ENCODE data around the gene TCF4. TPM values are rescaled to one million over a fixed set of nuclear protein-coding genes. Genes with fewer than 3 reads are reported as not detected.

Gene TCF4
- total RNA-seq, 1 donor, result 84.6 TPM

DNA sequence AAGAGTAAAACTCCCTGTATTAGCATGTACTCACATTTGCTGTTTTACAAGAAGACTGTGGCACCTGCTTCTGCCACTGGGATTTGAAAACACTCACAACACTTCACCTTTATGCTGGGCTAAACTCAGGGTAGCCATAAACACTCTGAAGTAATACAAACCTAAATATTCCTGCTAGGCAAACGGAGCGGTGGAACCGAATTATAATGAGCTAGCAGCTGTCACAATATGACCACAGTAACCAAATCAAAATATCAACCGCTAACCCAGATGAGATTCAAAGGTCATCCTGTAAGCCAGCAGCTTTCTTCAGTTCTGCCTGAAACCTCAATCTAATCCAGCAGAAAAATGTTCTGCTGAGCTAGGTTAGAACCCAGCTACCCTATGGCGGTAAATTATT lies 132.1 kb downstream of the TCF4 start:
- TF ChIP-seq, protein P1, sequence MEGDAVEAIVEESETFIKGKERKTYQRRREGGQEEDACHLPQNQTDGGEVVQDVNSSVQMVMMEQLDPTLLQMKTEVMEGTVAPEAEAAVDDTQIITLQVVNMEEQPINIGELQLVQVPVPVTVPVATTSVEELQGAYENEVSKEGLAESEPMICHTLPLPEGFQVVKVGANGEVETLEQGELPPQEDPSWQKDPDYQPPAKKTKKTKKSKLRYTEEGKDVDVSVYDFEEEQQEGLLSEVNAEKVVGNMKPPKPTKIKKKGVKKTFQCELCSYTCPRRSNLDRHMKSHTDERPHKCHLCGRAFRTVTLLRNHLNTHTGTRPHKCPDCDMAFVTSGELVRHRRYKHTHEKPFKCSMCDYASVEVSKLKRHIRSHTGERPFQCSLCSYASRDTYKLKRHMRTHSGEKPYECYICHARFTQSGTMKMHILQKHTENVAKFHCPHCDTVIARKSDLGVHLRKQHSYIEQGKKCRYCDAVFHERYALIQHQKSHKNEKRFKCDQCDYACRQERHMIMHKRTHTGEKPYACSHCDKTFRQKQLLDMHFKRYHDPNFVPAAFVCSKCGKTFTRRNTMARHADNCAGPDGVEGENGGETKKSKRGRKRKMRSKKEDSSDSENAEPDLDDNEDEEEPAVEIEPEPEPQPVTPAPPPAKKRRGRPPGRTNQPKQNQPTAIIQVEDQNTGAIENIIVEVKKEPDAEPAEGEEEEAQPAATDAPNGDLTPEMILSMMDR (IDR thresholded peaks at IDR 0.05; ENCODE audit: insufficient read depth, low read depth, low read length), result no peak
- H3K4me3 ChIP-seq (ENCODE audit: low read depth, low read length), result no peak overlapping the region
- DNase-seq (ENCODE audit: low read depth), result no peak

DNA sequence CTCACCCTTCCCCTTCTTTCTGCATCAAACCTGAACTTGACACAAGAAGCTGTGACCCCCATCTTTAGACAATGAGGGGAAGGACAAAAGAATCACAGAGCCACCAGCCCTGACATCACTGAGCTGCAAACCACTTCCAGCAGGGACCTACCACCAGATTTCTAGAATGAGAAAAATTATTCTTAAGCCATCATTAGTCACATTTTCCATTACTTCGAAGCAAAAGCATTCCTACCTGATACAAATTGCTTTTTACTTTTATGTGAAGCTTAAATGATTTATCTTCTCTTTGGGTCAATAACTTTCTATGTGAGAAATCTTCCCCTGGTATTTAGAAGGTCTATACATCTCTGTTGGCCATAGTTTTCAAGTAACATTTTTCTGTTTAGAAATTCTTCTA lies 134.8 kb downstream of the TCF4 start:
- TF ChIP-seq, protein P1 (IDR thresholded peaks at IDR 0.05; ENCODE audit: insufficient read depth, low read depth, low read length), result no peak
- no peak for DNase-seq (ENCODE audit: low read depth)
- H3K4me3 ChIP-seq (ENCODE audit: low read depth, low read length), result no peak overlapping the region

DNA sequence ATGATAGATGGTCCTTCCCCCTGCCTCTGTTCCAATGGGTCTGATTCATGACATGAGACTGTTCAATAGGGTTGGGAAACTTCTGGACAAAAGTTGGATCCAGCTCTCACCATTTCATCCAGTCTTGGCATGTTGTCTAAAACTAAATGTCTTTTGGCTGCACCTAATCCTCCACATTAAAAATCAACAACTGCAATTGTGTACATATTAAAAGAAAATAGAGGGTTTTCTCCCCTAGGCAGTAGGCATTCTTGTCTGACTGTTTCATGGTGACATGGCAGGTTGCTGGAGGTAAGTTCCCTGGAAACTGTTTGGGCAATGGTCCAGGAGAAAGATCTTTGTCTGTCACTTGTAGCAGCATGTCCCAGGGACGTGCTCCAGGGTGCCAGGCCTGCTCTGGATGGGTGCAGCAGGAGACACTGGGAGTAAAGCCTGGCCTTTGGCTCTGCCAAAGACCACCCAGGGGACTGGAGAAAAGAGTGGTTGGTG lies 135.8 kb downstream of the TCF4 start:
- no peak overlapping the region for H3K4me3 ChIP-seq (ENCODE audit: low read depth, low read length)
- TF ChIP-seq, protein P1 (IDR thresholded peaks at IDR 0.05; ENCODE audit: insufficient read depth, low read depth, low read length), result no peak
- no peak for DNase-seq (ENCODE audit: low read depth)

DNA sequence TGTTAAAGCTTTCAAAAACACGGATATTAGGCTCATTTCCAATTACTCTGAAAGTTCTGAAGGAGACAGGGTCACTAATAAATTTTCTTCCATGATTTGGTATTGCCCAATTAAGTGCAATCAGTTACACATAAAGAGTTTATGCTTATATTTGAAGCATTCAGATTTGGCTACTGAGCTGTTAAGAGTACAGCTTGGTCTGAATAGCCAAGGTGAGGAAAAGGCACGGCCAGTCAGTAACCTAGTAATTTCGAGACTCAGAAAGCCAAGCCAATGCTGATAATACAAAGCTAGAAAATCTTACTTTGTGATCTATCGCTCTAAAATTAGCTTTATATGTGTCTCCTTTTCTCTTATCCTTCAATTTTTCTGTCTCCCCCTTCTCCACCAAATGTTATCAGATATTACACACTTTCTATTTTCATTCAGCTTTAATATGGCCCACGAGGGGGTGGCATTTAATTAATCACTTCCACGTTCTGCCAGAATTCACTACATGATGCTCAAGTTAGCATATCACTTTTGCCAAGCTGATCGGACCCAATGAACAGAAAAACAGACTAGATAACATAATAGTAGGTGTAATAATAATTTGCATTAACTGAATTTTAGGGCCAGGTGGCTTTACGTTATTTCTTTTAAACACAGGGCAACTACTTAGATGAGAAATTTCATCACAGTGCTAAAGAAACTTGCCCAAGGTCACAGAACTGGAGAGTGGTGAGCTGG lies 138.4 kb downstream of the TCF4 start:
- DNase-seq (ENCODE audit: low read depth), result no peak
- H3K4me3 ChIP-seq (ENCODE audit: low read depth, low read length), result no peak overlapping the region
- TF ChIP-seq, protein P1 (IDR thresholded peaks at IDR 0.05; ENCODE audit: insufficient read depth, low read depth, low read length), result no peak

DNA sequence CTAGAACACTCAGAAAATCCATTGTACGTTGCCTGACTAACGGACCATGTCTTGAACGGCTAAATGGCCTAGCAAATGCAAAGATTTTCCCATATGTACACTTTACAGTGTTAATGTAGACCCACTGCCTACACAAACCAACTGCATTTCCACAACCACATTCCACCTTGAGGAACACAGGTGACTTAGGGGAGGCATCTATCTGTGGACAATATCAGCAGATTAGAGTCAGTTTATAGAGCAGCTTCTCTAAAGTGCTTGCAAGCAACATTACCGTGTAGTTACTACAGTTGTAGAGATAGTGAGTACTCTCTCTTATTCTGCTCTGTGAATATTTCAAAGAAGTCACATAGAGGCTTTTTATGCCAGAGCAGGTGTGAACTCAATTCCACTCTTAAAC lies 139.6 kb downstream of the TCF4 start:
- DNase-seq (ENCODE audit: low read depth), result no peak
- no peak overlapping the region for H3K4me3 ChIP-seq (ENCODE audit: low read depth, low read length)
- TF ChIP-seq, protein P1 (IDR thresholded peaks at IDR 0.05; ENCODE audit: insufficient read depth, low read depth, low read length), result no peak

DNA sequence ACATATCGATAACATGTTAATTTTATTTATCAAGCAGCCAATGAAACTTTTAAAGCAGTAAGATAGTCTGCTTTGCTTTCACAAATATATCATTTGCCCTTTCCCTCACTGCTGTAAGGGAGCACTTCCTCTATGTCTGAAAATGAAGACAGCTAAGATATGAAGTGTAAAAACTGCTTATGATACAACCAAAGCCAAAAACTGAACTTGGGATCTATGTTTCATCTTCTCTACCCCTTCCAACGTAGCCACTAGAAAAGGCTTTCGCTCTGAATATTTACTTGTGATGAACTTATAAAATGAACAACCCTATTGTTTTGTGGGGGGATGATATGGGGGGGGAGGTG lies 140.3 kb downstream of the TCF4 start:
- DNase-seq (ENCODE audit: low read depth), result no peak
- TF ChIP-seq, protein P1 (IDR thresholded peaks at IDR 0.05; ENCODE audit: insufficient read depth, low read depth, low read length), result no peak
- no peak overlapping the region for H3K4me3 ChIP-seq (ENCODE audit: low read depth, low read length)
